H9 (cell line): ENCODE results near the gene CDC45. TPM values are rescaled to one million over a fixed set of nuclear protein-coding genes. Genes with fewer than 3 reads are reported as not detected.

Experiments used
- DNase-seq: peaks from one replicate; pipeline ENCODE4 v3.0.0-alpha.2; 2017
- H2AFZ ChIP-seq: one replicate; pipeline ENCODE4 v1.6.1; 2013; ENCODE audit warnings: mild to moderate bottlenecking, low read length, control low read depth, moderate library complexity
- H2AK5ac ChIP-seq: 2 replicates; pipeline ENCODE4 v1.6.1; 2013; ENCODE audit warnings: low read length, control low read depth, mixed read lengths; ENCODE audit not compliant: insufficient read length
- H2BK120ac ChIP-seq: one replicate; pipeline ENCODE4 v1.6.1; 2013; ENCODE audit warnings: low read depth, mild to moderate bottlenecking, low read length, control low read depth, inconsistent platforms; ENCODE audit not compliant: poor library complexity, severe bottlenecking
- H2BK12ac ChIP-seq: 2 replicates; pipeline ENCODE4 v1.6.1; 2013; ENCODE audit warnings: low read length, control low read depth, mixed read lengths, low read depth; ENCODE audit not compliant: insufficient read length
- H2BK15ac ChIP-seq: 2 replicates; pipeline ENCODE4 v1.6.1; 2013; ENCODE audit warnings: low read depth, low read length, control low read depth
- H2BK20ac ChIP-seq: one replicate; pipeline ENCODE4 v1.6.1; 2013; ENCODE audit warnings: low read depth, mild to moderate bottlenecking, low read length, control low read depth, inconsistent platforms; ENCODE audit not compliant: poor library complexity, severe bottlenecking
- H2BK5ac ChIP-seq: 2 replicates; pipeline ENCODE4 v1.6.1; 2013; ENCODE audit warnings: low read length, control low read depth, mixed read lengths; ENCODE audit not compliant: insufficient read length
- H3K14ac ChIP-seq: 2 replicates; pipeline ENCODE4 v1.6.1; 2013; ENCODE audit warnings: low read length, control low read depth; ENCODE audit not compliant: insufficient read depth
- H3K18ac ChIP-seq: 2 replicates; pipeline ENCODE4 v1.6.1; 2013; ENCODE audit warnings: low read depth, mild to moderate bottlenecking, mixed read lengths, low read length, control low read depth; ENCODE audit not compliant: insufficient read length
- H3K23ac ChIP-seq: 2 replicates; pipeline ENCODE4 v1.6.1; 2013; ENCODE audit warnings: low read length, control low read depth, mixed read lengths, low read depth; ENCODE audit not compliant: insufficient read length
- H3K23me2 ChIP-seq: 2 replicates; pipeline ENCODE4 v1.6.1; 2013; ENCODE audit warnings: low read depth, mild to moderate bottlenecking, mixed read lengths, low read length, control low read depth; ENCODE audit not compliant: insufficient read length, poor library complexity, severe bottlenecking
- H3K27ac ChIP-seq: 2 replicates; pipeline ENCODE4 v1.5.1; 2013; ENCODE audit warnings: low read length, control low read depth, mixed read lengths, low read depth; ENCODE audit not compliant: insufficient read length
- H3K27me3 ChIP-seq: 2 replicates; pipeline ENCODE4 v1.6.1; 2013; ENCODE audit warnings: low read length, control low read depth, inconsistent platforms; ENCODE audit not compliant: insufficient read depth
- H3K4ac ChIP-seq: 2 replicates; pipeline ENCODE4 v1.6.1; 2013; ENCODE audit warnings: low read depth, mild to moderate bottlenecking, control low read depth, inconsistent platforms, low read length, moderate library complexity
- H3K4me1 ChIP-seq: 2 replicates; pipeline ENCODE4 v1.6.1; 2013; ENCODE audit warnings: low read length, control low read depth, inconsistent platforms; ENCODE audit not compliant: insufficient read depth
- H3K4me2 ChIP-seq: 2 replicates; pipeline ENCODE4 v1.6.1; 2013; ENCODE audit warnings: low read length, control low read depth, mixed read lengths; ENCODE audit not compliant: insufficient read length, insufficient read depth
- H3K56ac ChIP-seq: 2 replicates; pipeline ENCODE4 v1.6.1; 2013; ENCODE audit warnings: low read depth, mild to moderate bottlenecking, mixed read lengths, low read length, control low read depth; ENCODE audit not compliant: insufficient read length
- H3K79me1 ChIP-seq: 2 replicates; pipeline ENCODE4 v1.6.1; 2013; ENCODE audit warnings: low read depth, mild to moderate bottlenecking, moderate library complexity, low read length, control low read depth, inconsistent platforms; ENCODE audit not compliant: insufficient read depth, poor library complexity, severe bottlenecking
- H3K79me2 ChIP-seq: 2 replicates; pipeline ENCODE4 v1.6.1; 2013; ENCODE audit warnings: low read length, control low read depth, inconsistent platforms; ENCODE audit not compliant: insufficient read depth
- H3K9ac ChIP-seq: 2 replicates; pipeline ENCODE4 v1.6.1; 2013; ENCODE audit warnings: low read length, control low read depth, mixed read lengths; ENCODE audit not compliant: insufficient read length; ENCODE audit errors: extremely low read depth
- H3K9me3 ChIP-seq: one replicate; pipeline ENCODE4 v1.6.1; 2013; ENCODE audit warnings: low read depth, low read length, inconsistent platforms; ENCODE audit not compliant: control insufficient read depth
- H3T11ph ChIP-seq: one replicate; pipeline ENCODE4 v1.6.1; 2013; ENCODE audit warnings: mild to moderate bottlenecking, low read length, control low read depth, inconsistent platforms
- H4K20me1 ChIP-seq: one replicate; pipeline ENCODE4 v1.6.1; 2013; ENCODE audit not compliant: control insufficient read depth, insufficient read length, insufficient read depth
- H4K5ac ChIP-seq: 2 replicates; pipeline ENCODE4 v1.6.1; 2013; ENCODE audit warnings: low read depth, mild to moderate bottlenecking, mixed read lengths, low read length, control low read depth; ENCODE audit not compliant: insufficient read length
- H4K8ac ChIP-seq: replicated peaks from 2 replicates; pipeline ENCODE4 v1.6.1; 2013; ENCODE audit warnings: low read length, control low read depth, mixed read lengths, low read depth; ENCODE audit not compliant: insufficient read length
- H4K91ac ChIP-seq: 2 replicates; pipeline ENCODE4 v1.6.1; 2013; ENCODE audit warnings: low read depth, mild to moderate bottlenecking, moderate library complexity, mixed read lengths, low read length, control low read depth; ENCODE audit not compliant: insufficient read length
- H3K27ac Mint-ChIP-seq, 3 experiments: 2 replicates in 2 of 3; 3 replicates in 1 of 3; pipeline ENCODE4 v1.8.0; 2020 to 2021; ENCODE audit warnings: mixed read lengths in 3 of 3, mild to moderate bottlenecking in 1 of 3, moderate library complexity in 1 of 3
- H3K27me3 Mint-ChIP-seq: 2 replicates; pipeline ENCODE4 v1.8.0; 2021; ENCODE audit warnings: low read depth, mild to moderate bottlenecking, moderate library complexity, mixed read lengths
- H3K36me3 Mint-ChIP-seq, 3 experiments: 2 replicates in 2 of 3; 3 replicates in 1 of 3; pipeline ENCODE4 v1.8.0; 2020 to 2021; ENCODE audit warnings: low read depth in 3 of 3, mixed read lengths in 3 of 3; ENCODE audit not compliant: insufficient read depth in 1 of 3
- H3K4me1 Mint-ChIP-seq, 2 experiments: 2 replicates each; pipeline ENCODE4 v1.8.0; 2020; ENCODE audit warnings: mixed read lengths in 2 of 2
- H3K4me3 Mint-ChIP-seq, 2 experiments: 2 replicates in 1 of 2; 3 replicates in 1 of 2; pipeline ENCODE4 v1.8.0; 2020 to 2021; ENCODE audit warnings: mild to moderate bottlenecking in 2 of 2, mixed read lengths in 2 of 2, moderate library complexity in 1 of 2
- H3K9me3 Mint-ChIP-seq, 2 experiments: 2 replicates in 1 of 2; 3 replicates in 1 of 2; pipeline ENCODE4 v1.8.0; 2020; ENCODE audit warnings: mild to moderate bottlenecking in 2 of 2, mixed read lengths in 2 of 2, moderate library complexity in 1 of 2
- WGBS: extraction: QIAGEN DNeasy Blood & Tissue Kit; methylation state at CpG from one replicate; pipeline ENCODE4 v1.1.7; 2013; ENCODE audit warnings: missing lambda C conversion rate, low lambda C conversion rate, mixed read lengths; ENCODE audit not compliant: insufficient read length; ENCODE audit errors: extremely low coverage; 5-methylcytosine and 5-hydroxymethylcytosine counted together
- total RNA-seq: library from RNA; stranded (reverse); gene quantifications from 2 replicates; pipeline ENCODE4 v1.2.1, GENCODE V29; 2021
- TF ChIP-seq, protein P1 (sequence below): fragments of 200-600 bp; sonication (generic); conservative IDR thresholded peaks from 3 replicates; pipeline ENCODE4 v1.8.0; 2021; ENCODE audit warnings: antibody characterized with exemption, mild to moderate bottlenecking

Gene CDC45
- total RNA-seq, 1 experiment from 2014 or later, result 35.7 TPM

DNA sequence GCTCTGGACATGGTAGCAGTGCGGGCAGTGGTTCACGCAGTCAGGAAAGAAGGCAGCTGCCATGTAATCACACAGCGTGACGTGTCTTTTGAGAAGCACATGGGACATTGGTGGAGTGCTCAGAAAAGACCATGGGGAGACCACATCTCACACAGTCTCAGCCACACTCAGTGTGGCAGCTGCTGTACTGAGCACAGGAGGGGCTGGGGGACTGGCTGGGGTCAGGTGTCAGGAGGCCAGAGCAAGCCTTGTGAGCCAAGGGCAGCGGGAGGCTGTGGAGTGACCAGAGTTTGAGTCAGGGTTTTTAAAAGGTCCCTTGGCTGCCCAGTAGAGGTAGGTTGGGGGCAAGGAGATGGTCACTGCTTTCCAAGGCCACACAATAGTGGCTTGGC, 26.0 kb downstream of the CDC45 start:
- Mint-ChIP-seq H3K9me3 (no peaks in the 10 kb centered on the region), H3K4me1 (peaks cover 9% of the 10 kb centered on the region in 2 experiments), H3K27ac (0 out of 7 replicates have a peak overlapping the region, but pooled peaks of 1 of the 3 experiments have one; percentile 34), H3K27me3 (no peaks in the 10 kb centered on the region; the same call in 1 of the 2 replicates), H3K4me3 (no peak overlapping the region), H3K36me3 (peaks cover 14 to 52% (median 33%) of the 10 kb centered on the region in 3 experiments)
- Histone ChIP-seq H2AK5ac (no peak overlapping the region), H2BK12ac (no peak overlapping the region), H3K4me1 (no peaks in the 10 kb centered on the region; the same call in 1 of the 2 replicates), H4K20me1 (no peaks in the 10 kb centered on the region), H2AFZ (no peak overlapping the region), H3K79me2 (no peaks in the 10 kb centered on the region), H2BK120ac (no peak overlapping the region), H3K27me3 (no peaks in the 10 kb centered on the region), H4K8ac (no peak overlapping the region), H2BK20ac (no peak overlapping the region), H2BK5ac (no peak overlapping the region), H3K23ac (no peak overlapping the region), H3K4ac (no peak overlapping the region), H3K9ac (no peak overlapping the region), H3K14ac (no peak overlapping the region), H2BK15ac (no peak overlapping the region), H3T11ph (no peak overlapping the region), H3K79me1 (no peaks in the 10 kb centered on the region), H3K9me3 (no peaks in the 10 kb centered on the region), H3K27ac (no peak overlapping the region), H3K4me2 (no peak overlapping the region), H3K56ac (no peak overlapping the region), H3K23me2 (no peaks in the 10 kb centered on the region), H4K5ac (no peak overlapping the region), H3K18ac (no peak overlapping the region), H4K91ac (no peak overlapping the region)
- TF ChIP-seq, protein P1, sequence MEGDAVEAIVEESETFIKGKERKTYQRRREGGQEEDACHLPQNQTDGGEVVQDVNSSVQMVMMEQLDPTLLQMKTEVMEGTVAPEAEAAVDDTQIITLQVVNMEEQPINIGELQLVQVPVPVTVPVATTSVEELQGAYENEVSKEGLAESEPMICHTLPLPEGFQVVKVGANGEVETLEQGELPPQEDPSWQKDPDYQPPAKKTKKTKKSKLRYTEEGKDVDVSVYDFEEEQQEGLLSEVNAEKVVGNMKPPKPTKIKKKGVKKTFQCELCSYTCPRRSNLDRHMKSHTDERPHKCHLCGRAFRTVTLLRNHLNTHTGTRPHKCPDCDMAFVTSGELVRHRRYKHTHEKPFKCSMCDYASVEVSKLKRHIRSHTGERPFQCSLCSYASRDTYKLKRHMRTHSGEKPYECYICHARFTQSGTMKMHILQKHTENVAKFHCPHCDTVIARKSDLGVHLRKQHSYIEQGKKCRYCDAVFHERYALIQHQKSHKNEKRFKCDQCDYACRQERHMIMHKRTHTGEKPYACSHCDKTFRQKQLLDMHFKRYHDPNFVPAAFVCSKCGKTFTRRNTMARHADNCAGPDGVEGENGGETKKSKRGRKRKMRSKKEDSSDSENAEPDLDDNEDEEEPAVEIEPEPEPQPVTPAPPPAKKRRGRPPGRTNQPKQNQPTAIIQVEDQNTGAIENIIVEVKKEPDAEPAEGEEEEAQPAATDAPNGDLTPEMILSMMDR, result no peak
- no peak for DNase-seq
- no CpG with 5 or more reads among the region's 5 CpGs for WGBS
